AG04450 (cell line): ENCODE measurements around the gene ZFYVE28. TPM values are rescaled to one million over a fixed set of nuclear protein-coding genes. Genes with fewer than 3 reads are reported as not detected.

Experiments used
- CTCF ChIA-PET: fragments of 300-600, 350-600 bp; formaldehyde crosslinking; extraction: SDS; loops from one replicate; lab custom pipeline; 2022; ENCODE audit warnings: antibody characterized with exemption, inconsistent platforms; lab: Charles Lee
- POLR2A ChIA-PET: fragments of 350-600 bp; formaldehyde crosslinking; extraction: SDS; loops from one replicate; lab custom pipeline; 2021; ENCODE audit warnings: antibody characterized with exemption, inconsistent platforms; lab: Yijun Ruan, JAX
- DNase-seq: peaks from one replicate; pipeline ENCODE4 v3.0.0-alpha.2; 2011; ENCODE audit warnings: low read depth, low spot score
- H3K27ac ChIP-seq: one replicate; pipeline ENCODE4 v1.5.1; 2012; ENCODE audit warnings: low read depth, low read length, control low read depth
- H3K27me3 ChIP-seq: one replicate; pipeline ENCODE4 v1.6.0; 2012; ENCODE audit warnings: low read length; ENCODE audit not compliant: control insufficient read depth, insufficient read depth
- H3K4me3 ChIP-seq: 2 replicates; pipeline ENCODE4 v1.5.1; 2011; ENCODE audit warnings: mild to moderate bottlenecking, low read depth, low read length, control low read depth
- H3K9me3 ChIP-seq: 2 replicates; pipeline ENCODE4 v1.5.1; 2012; ENCODE audit warnings: low read length; ENCODE audit not compliant: control insufficient read depth, insufficient read depth
- polyA plus RNA-seq: library from polyadenylated mRNA; depleted of rRNA; stranded (reverse); fragments of >200 nt; gene quantifications from 2 replicates; pipeline ENCODE4 v1.2.3, GENCODE V29; 2011
- TF ChIP-seq, protein P1 (sequence below): IDR thresholded peaks from 2 replicates; pipeline ENCODE4 v1.5.1; 2011; ENCODE audit warnings: low read depth, low read length, control low read depth, inconsistent platforms

Gene ZFYVE28
- polyA plus RNA-seq, 1 experiment: 2.2 TPM

DNA sequence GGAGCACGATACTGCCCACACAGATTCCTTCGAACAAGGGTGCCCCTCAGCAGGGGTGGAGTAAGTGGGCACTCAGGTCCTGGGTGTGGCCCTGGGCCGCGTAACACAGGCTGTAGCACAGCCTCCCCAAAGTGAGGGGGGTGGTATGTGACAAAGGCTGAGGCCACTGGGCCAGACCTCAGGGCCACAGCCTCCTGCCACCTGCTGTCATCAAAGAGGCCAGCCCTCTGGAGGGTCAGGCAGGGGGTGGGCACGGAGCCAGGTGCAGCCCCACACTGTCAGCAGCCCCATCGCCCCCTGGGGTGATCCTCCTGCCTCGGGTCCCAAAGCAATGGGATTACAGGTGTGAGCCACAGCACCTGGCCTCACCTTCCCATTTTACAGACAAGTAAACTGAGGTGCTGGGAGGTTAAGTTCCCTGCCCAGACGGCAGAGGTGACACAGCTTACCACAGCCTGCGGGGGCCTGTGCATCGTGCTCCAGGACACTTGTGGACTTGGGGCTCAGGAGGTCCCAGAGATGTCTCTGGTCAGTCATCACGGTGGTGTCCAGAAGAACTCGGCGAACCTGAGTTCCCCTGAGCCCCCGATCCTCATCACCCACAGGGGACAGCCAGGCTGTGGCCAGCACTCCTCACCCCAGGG, 129.0 kb downstream of the ZFYVE28 start:
- TF ChIP-seq, protein P1, sequence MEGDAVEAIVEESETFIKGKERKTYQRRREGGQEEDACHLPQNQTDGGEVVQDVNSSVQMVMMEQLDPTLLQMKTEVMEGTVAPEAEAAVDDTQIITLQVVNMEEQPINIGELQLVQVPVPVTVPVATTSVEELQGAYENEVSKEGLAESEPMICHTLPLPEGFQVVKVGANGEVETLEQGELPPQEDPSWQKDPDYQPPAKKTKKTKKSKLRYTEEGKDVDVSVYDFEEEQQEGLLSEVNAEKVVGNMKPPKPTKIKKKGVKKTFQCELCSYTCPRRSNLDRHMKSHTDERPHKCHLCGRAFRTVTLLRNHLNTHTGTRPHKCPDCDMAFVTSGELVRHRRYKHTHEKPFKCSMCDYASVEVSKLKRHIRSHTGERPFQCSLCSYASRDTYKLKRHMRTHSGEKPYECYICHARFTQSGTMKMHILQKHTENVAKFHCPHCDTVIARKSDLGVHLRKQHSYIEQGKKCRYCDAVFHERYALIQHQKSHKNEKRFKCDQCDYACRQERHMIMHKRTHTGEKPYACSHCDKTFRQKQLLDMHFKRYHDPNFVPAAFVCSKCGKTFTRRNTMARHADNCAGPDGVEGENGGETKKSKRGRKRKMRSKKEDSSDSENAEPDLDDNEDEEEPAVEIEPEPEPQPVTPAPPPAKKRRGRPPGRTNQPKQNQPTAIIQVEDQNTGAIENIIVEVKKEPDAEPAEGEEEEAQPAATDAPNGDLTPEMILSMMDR: no peak
- no peak for DNase-seq
- peaks cover 7% of the 10 kb centered on the region for H3K27me3 ChIP-seq
- no peak overlapping the region for H3K4me3 ChIP-seq
- H3K9me3 ChIP-seq: peaks cover 2% of the 10 kb centered on the region; the same call in 1 of the 2 replicates
- ChIA-PET CTCF (no interaction called here), POLR2A (interaction anchor here (1.1 kb wide), 1 partner anchor 27 kb away, joined by 5 read pairs; the partner anchor contains the start of gene MXD4)
- H3K27ac ChIP-seq: no peak overlapping the region

DNA sequence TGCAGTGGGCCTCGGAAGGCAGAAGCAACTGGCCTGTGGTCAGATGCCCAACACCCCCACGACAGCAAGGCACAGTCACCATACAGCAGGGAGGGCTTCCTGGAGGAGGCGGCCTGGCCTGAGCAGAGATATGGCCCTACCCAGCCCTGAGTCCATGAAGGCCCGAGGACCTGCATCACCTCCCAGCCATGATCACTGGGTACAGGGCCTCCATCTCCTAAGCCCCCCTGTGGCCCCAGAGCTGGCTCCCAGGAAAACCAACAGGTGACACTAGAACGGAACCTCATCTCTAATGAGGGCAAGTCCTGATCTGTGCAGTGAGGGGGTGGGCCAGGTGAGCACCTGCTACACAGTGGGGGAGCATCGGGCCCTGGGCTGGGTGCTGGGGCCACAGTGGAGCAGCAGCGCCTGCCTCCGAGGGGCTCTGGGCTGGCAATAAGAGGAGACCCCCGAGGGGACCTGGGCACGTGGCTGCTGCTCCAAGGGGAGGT, 130.3 kb downstream of the ZFYVE28 start:
- Histone ChIP-seq H3K27ac (no peak overlapping the region), H3K9me3 (peaks cover 4% of the 10 kb centered on the region; the same call in 1 of the 2 replicates), H3K4me3 (no peak overlapping the region), H3K27me3 (peaks cover 5% of the 10 kb centered on the region)
- TF ChIP-seq, protein P1: no peak
- CTCF ChIA-PET: no interaction called here
- POLR2A ChIA-PET: interaction anchor here (1.1 kb wide), 1 partner anchor 26 kb away, joined by 5 read pairs; the partner anchor contains the start of gene MXD4
- DNase-seq: no peak

DNA sequence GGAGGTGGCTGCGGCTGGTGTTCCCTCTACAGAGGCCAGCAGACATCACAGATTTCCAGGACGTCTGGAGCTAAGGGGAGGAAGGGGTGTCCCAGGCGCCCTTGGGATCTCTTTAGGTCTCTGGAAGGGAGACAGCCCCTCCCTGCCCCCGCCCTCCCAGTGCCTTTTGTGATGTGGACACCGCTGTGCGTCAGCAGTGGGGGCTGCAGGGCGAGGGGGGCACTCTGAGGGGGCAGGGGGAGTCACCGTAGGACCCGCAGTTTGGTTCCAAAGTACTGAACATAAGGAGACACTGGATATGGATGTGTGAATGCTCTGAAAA, 130.9 kb downstream of the ZFYVE28 start:
- DNase-seq: no peak
- H3K4me3 ChIP-seq: no peak overlapping the region
- TF ChIP-seq, protein P1: no peak
- H3K27ac ChIP-seq: no peak overlapping the region
- H3K9me3 ChIP-seq: peaks cover 4% of the 10 kb centered on the region; the same call in 1 of the 2 replicates
- peaks cover 6% of the 10 kb centered on the region for H3K27me3 ChIP-seq
- ChIA-PET CTCF (no interaction called here), POLR2A (no interaction called here)

DNA sequence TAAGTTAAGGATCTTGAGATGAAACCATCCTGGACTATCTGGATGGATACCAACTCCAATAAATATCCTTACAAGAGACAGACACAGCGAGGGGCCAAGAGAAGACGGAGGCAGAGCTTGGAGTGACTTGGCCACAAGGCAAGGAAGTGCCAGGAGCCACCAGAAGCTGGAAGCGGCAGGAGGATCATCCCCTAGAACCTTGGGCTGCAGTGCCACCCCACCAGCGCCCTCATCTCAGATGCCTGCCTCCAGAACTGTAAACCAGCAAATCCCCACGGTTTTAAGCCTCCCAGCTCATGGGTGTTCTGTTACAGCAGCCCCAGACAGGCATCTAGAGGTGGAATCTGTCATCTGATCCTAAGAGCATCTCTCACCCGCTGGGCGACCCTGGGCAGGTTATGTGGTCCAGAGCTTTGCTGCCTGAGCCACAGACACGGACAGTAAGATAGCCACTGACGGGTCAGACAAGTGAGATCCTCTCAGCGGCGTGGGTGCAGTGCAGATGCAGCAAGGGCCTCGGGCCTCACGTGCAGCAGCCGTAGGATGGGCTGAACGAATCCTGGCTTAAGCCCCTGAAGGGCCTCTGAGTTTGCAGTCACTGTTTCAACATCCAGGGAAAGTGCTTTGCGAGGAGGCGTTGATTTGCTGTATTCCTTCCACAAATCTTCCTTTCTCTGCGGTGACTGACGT, 131.4 kb downstream of the ZFYVE28 start:
- TF ChIP-seq, protein P1: no peak
- Histone ChIP-seq H3K9me3 (peaks cover 4% of the 10 kb centered on the region; the same call in 1 of the 2 replicates), H3K4me3 (no peak overlapping the region), H3K27me3 (peaks cover 2% of the 10 kb centered on the region), H3K27ac (no peak overlapping the region)
- POLR2A ChIA-PET: no interaction called here
- no peak for DNase-seq
- CTCF ChIA-PET: no interaction called here
